Neural cell (in vitro differentiated cells): ENCODE data around the gene FAS.

ENCODE experiments used
- CTCF ChIP-seq: fragments of 450-650 bp; IDR thresholded peaks from 2 replicates; pipeline ENCODE4 v1.5.1; 2014; ENCODE audit warnings: antibody characterized with exemption, mild to moderate bottlenecking, moderate library complexity; ENCODE audit not compliant: poor library complexity, severe bottlenecking
- EZH2 ChIP-seq: fragments of 200-600, 300-800 bp; shearing (Covaris generic), sonication (generic); IDR thresholded peaks from 2 replicates; pipeline ENCODE4 v1.6.1; 2014; ENCODE audit warnings: antibody characterized with exemption, low read length, borderline replicate concordance, mild to moderate bottlenecking; ENCODE audit not compliant: insufficient read depth, poor library complexity, severe bottlenecking
- RAD21 ChIP-seq: fragments of 450-650 bp; conservative IDR thresholded peaks from 2 replicates; pipeline ENCODE4 v1.6.1; 2014; ENCODE audit warnings: antibody characterized with exemption, mild to moderate bottlenecking, moderate library complexity
- SMC3 ChIP-seq: fragments of 450-650 bp; conservative IDR thresholded peaks from 2 replicates; pipeline ENCODE4 v1.6.1; 2014; ENCODE audit warnings: antibody characterized with exemption, mild to moderate bottlenecking, moderate library complexity; ENCODE audit not compliant: poor library complexity

- TF ChIP-seq RAD21 (no peak), CTCF (no peak), EZH2 (no peak), SMC3 (no peak)
Observed at GRCh38 chr10:89042562-89042961, 52.0 kb downstream of the FAS start.
